NOMO-1 (cell line): ENCODE results near the gene ZNF549.
A peak's percentile ranks its signal among the peaks of the same experiment; 100 is the strongest.

Experiments used
- DNase-seq, 2 experiments: peaks; one replicate each; lab custom pipeline; 2025; ENCODE audit not compliant: unreplicated experiment in 2 of 2; lab: John Stamatoyannopoulos, UW

Gene ZNF549

GRCh38 chr19:57566396-57567265, 39.5 kb downstream of the ZNF549 start:
- no peak for DNase-seq

- DNase-seq = no peak
These were observed 43.6 kb downstream of the ZNF549 start for GRCh38 chr19:57570707-57571106.

GRCh38 chr19:57572415-57572947, 45.3 kb downstream of the ZNF549 start:
- DNase-seq = no peak

GRCh38 chr19:57576661-57577060, 49.5 kb downstream of the ZNF549 start:
- DNase-seq = no peak

- DNase-seq = peak; percentile 96 to 98
These were observed 51.5 kb downstream of the ZNF549 start, which contains the start of gene ZNF416 for GRCh38 chr19:57578487-57579205. ZNF416 (minus strand) TSS chr19:57578911; CDS start chr19:57578704, 207 bp downstream.

- DNase-seq = no peak
These were observed 56.0 kb downstream of the ZNF549 start for GRCh38 chr19:57583104-57583520.

GRCh38 chr19:57583521-57584416, 56.6 kb downstream of the ZNF549 start, which contains the start of gene ZIK1:
ZIK1 (plus strand) TSS chr19:57584145; CDS start chr19:57584357, 212 bp downstream.
- DNase-seq = no peak

GRCh38 chr19:57587529-57587928, 60.4 kb downstream of the ZNF549 start:
- DNase-seq = no peak

- no peak for DNase-seq
These were observed 72.2 kb downstream of the ZNF549 start for GRCh38 chr19:57599377-57599760.

- DNase-seq = peak; percentile 81 to 82
These were observed 72.7 kb downstream of the ZNF549 start, which contains the start of gene ZNF530 for GRCh38 chr19:57599761-57600383. ZNF530 (plus strand) TSS chr19:57599885; CDS start chr19:57604346, 4,461 bp downstream.

- no peak for DNase-seq
These were observed 79.8 kb downstream of the ZNF549 start for GRCh38 chr19:57606931-57607330.
